ENCODE data around the gene RAB24. TPM values are rescaled to one million over a fixed set of nuclear protein-coding genes. Genes with fewer than 3 reads are reported as not detected.

The RAB24 gene
- total RNA-seq, 1 donor from 2014 or later = 31.7 TPM

DNA sequence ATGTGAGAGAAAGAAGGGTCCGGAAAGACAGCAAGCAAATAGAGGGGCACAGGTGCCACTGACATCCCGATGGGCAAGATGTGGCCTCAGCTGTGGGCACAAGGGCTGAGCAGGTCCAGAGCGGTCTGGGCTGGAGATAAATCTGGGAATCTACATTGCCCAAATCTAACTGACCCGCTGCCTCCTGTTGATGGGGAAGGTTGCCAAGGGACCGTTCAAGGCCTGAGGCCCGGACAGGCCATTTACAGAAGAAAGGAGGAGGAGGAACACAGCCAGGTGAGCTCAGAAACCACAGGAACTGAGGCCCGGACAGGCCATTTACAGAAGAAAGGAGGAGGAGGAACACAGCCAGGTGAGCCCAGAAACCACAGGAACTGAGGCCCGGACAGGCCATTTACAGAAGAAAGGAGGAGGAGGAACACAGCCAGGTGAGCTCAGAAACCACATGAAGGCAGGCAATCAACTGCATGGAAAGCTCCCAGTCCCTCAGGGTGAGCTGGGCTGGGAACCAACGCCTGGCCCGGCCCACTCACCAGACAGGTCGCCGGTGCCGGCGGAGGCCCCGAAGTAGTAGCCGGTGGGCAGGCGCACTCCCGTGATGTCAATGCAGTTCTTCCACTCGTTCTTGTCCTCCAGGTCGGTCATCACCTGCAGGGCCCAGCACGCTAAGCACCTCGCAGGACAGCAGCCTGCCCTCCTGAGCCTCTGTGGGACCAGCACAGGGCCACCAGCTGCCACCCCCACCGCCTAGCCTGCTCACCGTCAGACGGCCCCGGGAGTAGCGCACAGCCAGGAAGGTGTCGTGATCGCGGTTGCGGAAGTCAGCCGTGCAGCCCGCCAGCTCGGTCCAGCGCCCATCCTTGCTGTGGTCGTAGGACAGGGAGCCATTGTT lies 33.3 kb upstream of the RAB24 start:
- DNase-seq (ENCODE audit: low read depth) (no peak), FAIRE-seq (no peak)
- Histone ChIP-seq H4K20me1 (ENCODE audit: insufficient read depth, low read length) (peaks cover 59% of the 10 kb centered on the region), H3K4me1 (ENCODE audit: insufficient read depth, low read length) (no peaks in the 10 kb centered on the region), H2AFZ (ENCODE audit: low read depth, low read length) (no peak overlapping the region), H3K4me3 (ENCODE audit: insufficient read depth, low read depth, low read length) (no peak overlapping the region), H3K9me3 (ENCODE audit: insufficient read depth, low read depth, low read length) (no peaks in the 10 kb centered on the region), H3K9ac (ENCODE audit: low read length) (no peak overlapping the region), H3K79me2 (ENCODE audit: insufficient read depth, low read length) (peaks cover 35% of the 10 kb centered on the region), H3K36me3 (ENCODE audit: insufficient read depth, low read length) (peaks cover 14% of the 10 kb centered on the region), H3K27me3 (ENCODE audit: insufficient read depth, low read length) (no peaks in the 10 kb centered on the region), H3K27ac (ENCODE audit: low read depth, low read length) (no peak overlapping the region), H3K4me2 (ENCODE audit: low read length) (no peak overlapping the region)
- H3K4me3 Mint-ChIP-seq (ENCODE audit: unreplicated experiment) = no peak overlapping the region
- H3K4me1 Mint-ChIP-seq (ENCODE audit: low read depth, unreplicated experiment) = no peaks in the 10 kb centered on the region
- no peak for TF ChIP-seq EZH2 (IDR thresholded peaks at IDR 0.05; ENCODE audit: insufficient read depth, low read length)
- TF ChIP-seq, protein P1, sequence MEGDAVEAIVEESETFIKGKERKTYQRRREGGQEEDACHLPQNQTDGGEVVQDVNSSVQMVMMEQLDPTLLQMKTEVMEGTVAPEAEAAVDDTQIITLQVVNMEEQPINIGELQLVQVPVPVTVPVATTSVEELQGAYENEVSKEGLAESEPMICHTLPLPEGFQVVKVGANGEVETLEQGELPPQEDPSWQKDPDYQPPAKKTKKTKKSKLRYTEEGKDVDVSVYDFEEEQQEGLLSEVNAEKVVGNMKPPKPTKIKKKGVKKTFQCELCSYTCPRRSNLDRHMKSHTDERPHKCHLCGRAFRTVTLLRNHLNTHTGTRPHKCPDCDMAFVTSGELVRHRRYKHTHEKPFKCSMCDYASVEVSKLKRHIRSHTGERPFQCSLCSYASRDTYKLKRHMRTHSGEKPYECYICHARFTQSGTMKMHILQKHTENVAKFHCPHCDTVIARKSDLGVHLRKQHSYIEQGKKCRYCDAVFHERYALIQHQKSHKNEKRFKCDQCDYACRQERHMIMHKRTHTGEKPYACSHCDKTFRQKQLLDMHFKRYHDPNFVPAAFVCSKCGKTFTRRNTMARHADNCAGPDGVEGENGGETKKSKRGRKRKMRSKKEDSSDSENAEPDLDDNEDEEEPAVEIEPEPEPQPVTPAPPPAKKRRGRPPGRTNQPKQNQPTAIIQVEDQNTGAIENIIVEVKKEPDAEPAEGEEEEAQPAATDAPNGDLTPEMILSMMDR (IDR thresholded peaks at IDR 0.05; ENCODE audit: insufficient read depth, low read depth, low read length) = no peak
- H3K27ac Mint-ChIP-seq (ENCODE audit: unreplicated experiment) = no peak overlapping the region
- no peaks in the 10 kb centered on the region for H3K27me3 Mint-ChIP-seq (ENCODE audit: low read depth, unreplicated experiment)
- H3K36me3 Mint-ChIP-seq (ENCODE audit: low read depth, unreplicated experiment) = peaks cover 21% of the 10 kb centered on the region
- no peaks in the 10 kb centered on the region for H3K9me3 Mint-ChIP-seq (ENCODE audit: unreplicated experiment)

DNA sequence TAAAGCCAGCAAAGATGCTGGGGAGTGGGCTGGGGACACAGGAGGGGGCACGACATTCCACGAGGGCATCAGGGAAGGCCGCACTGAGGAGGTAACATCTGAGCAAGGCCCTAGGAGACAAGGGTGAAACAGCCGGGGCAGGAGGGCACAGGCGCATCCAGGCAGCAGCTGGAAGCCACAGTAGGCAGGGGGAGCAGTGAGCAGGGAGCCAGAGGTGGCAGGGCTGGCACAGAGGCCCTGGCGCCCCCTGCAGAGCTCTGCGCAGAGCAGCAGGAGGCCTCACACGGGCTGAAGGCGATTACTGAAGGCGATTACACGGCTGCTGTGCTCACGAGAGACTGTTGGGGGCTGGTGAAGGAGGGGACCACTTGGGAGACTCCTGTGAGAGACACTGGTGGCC lies 32.6 kb upstream of the RAB24 start:
- no peaks in the 10 kb centered on the region for H3K4me1 Mint-ChIP-seq (ENCODE audit: low read depth, unreplicated experiment)
- H3K27me3 ChIP-seq (ENCODE audit: insufficient read depth, low read length) = no peaks in the 10 kb centered on the region
- DNase-seq (ENCODE audit: low read depth) (no peak), FAIRE-seq (no peak)
- no peak overlapping the region for H3K27ac Mint-ChIP-seq (ENCODE audit: unreplicated experiment)
- H3K9me3 ChIP-seq (ENCODE audit: insufficient read depth, low read depth, low read length) = no peaks in the 10 kb centered on the region
- no peak overlapping the region for H3K4me3 ChIP-seq (ENCODE audit: insufficient read depth, low read depth, low read length)
- no peak overlapping the region for H3K4me2 ChIP-seq (ENCODE audit: low read length)
- TF ChIP-seq, protein P1 (IDR thresholded peaks at IDR 0.05; ENCODE audit: insufficient read depth, low read depth, low read length) = no peak
- no peak for TF ChIP-seq EZH2 (IDR thresholded peaks at IDR 0.05; ENCODE audit: insufficient read depth, low read length)
- no peak overlapping the region for H2AFZ ChIP-seq (ENCODE audit: low read depth, low read length)
- no peaks in the 10 kb centered on the region for H3K9me3 Mint-ChIP-seq (ENCODE audit: unreplicated experiment)
- H3K36me3 Mint-ChIP-seq (ENCODE audit: low read depth, unreplicated experiment) = peaks cover 15% of the 10 kb centered on the region
- H3K4me3 Mint-ChIP-seq (ENCODE audit: unreplicated experiment) = no peak overlapping the region
- H3K4me1 ChIP-seq (ENCODE audit: insufficient read depth, low read length) = no peaks in the 10 kb centered on the region
- H4K20me1 ChIP-seq (ENCODE audit: insufficient read depth, low read length) = peaks cover 67% of the 10 kb centered on the region
- peaks cover 14% of the 10 kb centered on the region for H3K36me3 ChIP-seq (ENCODE audit: insufficient read depth, low read length)
- no peaks in the 10 kb centered on the region for H3K27me3 Mint-ChIP-seq (ENCODE audit: low read depth, unreplicated experiment)
- no peak overlapping the region for H3K9ac ChIP-seq (ENCODE audit: low read length)
- H3K79me2 ChIP-seq (ENCODE audit: insufficient read depth, low read length) = peaks cover 28% of the 10 kb centered on the region
- H3K27ac ChIP-seq (ENCODE audit: low read depth, low read length) = no peak overlapping the region

- H2AFZ ChIP-seq (ENCODE audit: low read depth, low read length) = no peak overlapping the region
- no peaks in the 10 kb centered on the region for H3K4me1 Mint-ChIP-seq (ENCODE audit: low read depth, unreplicated experiment)
- TF ChIP-seq EZH2 (IDR thresholded peaks at IDR 0.05; ENCODE audit: insufficient read depth, low read length) = no peak
- TF ChIP-seq, protein P1 (IDR thresholded peaks at IDR 0.05; ENCODE audit: insufficient read depth, low read depth, low read length) = no peak
- peaks cover 28% of the 10 kb centered on the region for H3K79me2 ChIP-seq (ENCODE audit: insufficient read depth, low read length)
- no peak overlapping the region for H3K9ac ChIP-seq (ENCODE audit: low read length)
- H3K36me3 Mint-ChIP-seq (ENCODE audit: low read depth, unreplicated experiment) = peaks cover 16% of the 10 kb centered on the region
- H3K27ac ChIP-seq (ENCODE audit: low read depth, low read length) = no peak overlapping the region
- no peak for DNase-seq (ENCODE audit: low read depth)
- no peak overlapping the region for H3K4me3 Mint-ChIP-seq (ENCODE audit: unreplicated experiment)
- no peaks in the 10 kb centered on the region for H3K27me3 Mint-ChIP-seq (ENCODE audit: low read depth, unreplicated experiment)
- H3K9me3 Mint-ChIP-seq (ENCODE audit: unreplicated experiment) = no peaks in the 10 kb centered on the region
- H4K20me1 ChIP-seq (ENCODE audit: insufficient read depth, low read length) = peaks cover 69% of the 10 kb centered on the region
- H3K36me3 ChIP-seq (ENCODE audit: insufficient read depth, low read length) = peaks cover 14% of the 10 kb centered on the region
- H3K4me1 ChIP-seq (ENCODE audit: insufficient read depth, low read length) = no peaks in the 10 kb centered on the region
- no peaks in the 10 kb centered on the region for H3K27me3 ChIP-seq (ENCODE audit: insufficient read depth, low read length)
- FAIRE-seq = no peak
- no peak overlapping the region for H3K4me2 ChIP-seq (ENCODE audit: low read length)
- H3K27ac Mint-ChIP-seq (ENCODE audit: unreplicated experiment) = no peak overlapping the region
- H3K9me3 ChIP-seq (ENCODE audit: insufficient read depth, low read depth, low read length) = no peaks in the 10 kb centered on the region
- no peak overlapping the region for H3K4me3 ChIP-seq (ENCODE audit: insufficient read depth, low read depth, low read length)
Measured at GRCh38 chr5:177335701-177336065, 32.2 kb upstream of the RAB24 start.

Measured in astrocyte (in vitro differentiated cells and primary cell).